ENCODE measurements around the gene ABCB1. TPM values are rescaled to one million over a fixed set of nuclear protein-coding genes. Genes with fewer than 3 reads are reported as not detected.

ABCB1 gene
- polyA plus RNA-seq, 1 donor (not counting 4 experiments of a cell fraction or from before 2014, with no cell fraction given), result 0.13 TPM

DNA sequence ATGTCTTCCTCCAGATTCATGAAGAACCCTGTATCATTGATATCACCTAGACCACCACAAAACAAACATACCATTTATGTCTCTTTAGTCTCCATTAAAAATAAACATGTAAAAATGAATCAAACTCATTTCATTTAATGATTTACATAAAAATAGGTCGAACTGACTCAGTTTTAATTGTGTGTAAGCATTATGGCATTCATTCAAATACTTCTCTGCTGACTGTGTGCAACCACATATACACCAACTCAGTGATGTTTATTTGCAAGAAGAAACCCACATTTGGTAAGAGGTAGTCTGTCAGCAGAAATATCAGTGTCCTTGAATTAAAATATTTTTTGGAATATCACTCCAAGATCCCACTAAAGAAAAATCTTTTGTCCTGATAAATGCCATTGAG lies 30.5 kb downstream of the ABCB1 start:
- FAIRE-seq (no peak), DNase-seq (ENCODE audit: low read depth, low spot score) (peak; percentile 33)
- H3K79me2 ChIP-seq (ENCODE audit: control insufficient read depth, insufficient read depth, low read length), result no peaks in the 10 kb centered on the region
- no peaks in the 10 kb centered on the region for H3K27me3 ChIP-seq (ENCODE audit: control insufficient read depth, extremely low read depth, insufficient read depth, low read length)
- H4K20me1 ChIP-seq (ENCODE audit: control insufficient read depth, extremely low read depth, insufficient read depth, low read length), result no peaks in the 10 kb centered on the region
- H3K36me3 ChIP-seq (ENCODE audit: control insufficient read depth in 2 of 2, extremely low read depth in 1 of 2, insufficient read depth in 2 of 2, low read length in 2 of 2), result no peaks in the 10 kb centered on the region
- H3K9ac ChIP-seq (ENCODE audit: control insufficient read depth, extremely low read depth, insufficient read depth, low read length), result no peak overlapping the region
- no peak overlapping the region for H2AFZ ChIP-seq (ENCODE audit: control insufficient read depth, low read length)
- no peaks in the 10 kb centered on the region for H3K4me1 ChIP-seq (ENCODE audit: control insufficient read depth, extremely low read depth, insufficient read depth, low read length)
- dilution Hi-C loops (cut with MboI; ENCODE audit: extremely low pct_ligation_motif_present, low sequenced_read_pairs), result no loop called here
- TF ChIP-seq, protein P1, sequence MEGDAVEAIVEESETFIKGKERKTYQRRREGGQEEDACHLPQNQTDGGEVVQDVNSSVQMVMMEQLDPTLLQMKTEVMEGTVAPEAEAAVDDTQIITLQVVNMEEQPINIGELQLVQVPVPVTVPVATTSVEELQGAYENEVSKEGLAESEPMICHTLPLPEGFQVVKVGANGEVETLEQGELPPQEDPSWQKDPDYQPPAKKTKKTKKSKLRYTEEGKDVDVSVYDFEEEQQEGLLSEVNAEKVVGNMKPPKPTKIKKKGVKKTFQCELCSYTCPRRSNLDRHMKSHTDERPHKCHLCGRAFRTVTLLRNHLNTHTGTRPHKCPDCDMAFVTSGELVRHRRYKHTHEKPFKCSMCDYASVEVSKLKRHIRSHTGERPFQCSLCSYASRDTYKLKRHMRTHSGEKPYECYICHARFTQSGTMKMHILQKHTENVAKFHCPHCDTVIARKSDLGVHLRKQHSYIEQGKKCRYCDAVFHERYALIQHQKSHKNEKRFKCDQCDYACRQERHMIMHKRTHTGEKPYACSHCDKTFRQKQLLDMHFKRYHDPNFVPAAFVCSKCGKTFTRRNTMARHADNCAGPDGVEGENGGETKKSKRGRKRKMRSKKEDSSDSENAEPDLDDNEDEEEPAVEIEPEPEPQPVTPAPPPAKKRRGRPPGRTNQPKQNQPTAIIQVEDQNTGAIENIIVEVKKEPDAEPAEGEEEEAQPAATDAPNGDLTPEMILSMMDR (optimal IDR thresholded peaks at IDR 0.05 in 1 of 3, IDR thresholded peaks at IDR 0.05 in 1 of 3, conservative IDR thresholded peaks at IDR 0.05 in 1 of 3; ENCODE audit: extremely low read depth in 1 of 3, insufficient read depth in 2 of 3, low read length in 3 of 3), result no peak
- no peak for TF ChIP-seq EZH2 (IDR thresholded peaks at IDR 0.05; ENCODE audit: low read length)
- H3K4me2 ChIP-seq (ENCODE audit: control insufficient read depth, extremely low read depth, insufficient read depth, low read depth, low read length), result no peak overlapping the region
- no peaks in the 10 kb centered on the region for H3K9me3 ChIP-seq (ENCODE audit: control insufficient read depth, low read depth, low read length)
- no peaks in the 10 kb centered on the region for H3K9me1 ChIP-seq (ENCODE audit: control insufficient read depth, extremely low read depth, insufficient read depth, low read length)
- H3K4me3 ChIP-seq (ENCODE audit: control insufficient read depth in 2 of 3, extremely low read depth in 1 of 3, insufficient read depth in 2 of 3, low read depth in 1 of 3, low read length in 3 of 3), result no peak overlapping the region
- H3K27ac ChIP-seq (ENCODE audit: control insufficient read depth, insufficient read depth, low read length), result no peak overlapping the region

DNA sequence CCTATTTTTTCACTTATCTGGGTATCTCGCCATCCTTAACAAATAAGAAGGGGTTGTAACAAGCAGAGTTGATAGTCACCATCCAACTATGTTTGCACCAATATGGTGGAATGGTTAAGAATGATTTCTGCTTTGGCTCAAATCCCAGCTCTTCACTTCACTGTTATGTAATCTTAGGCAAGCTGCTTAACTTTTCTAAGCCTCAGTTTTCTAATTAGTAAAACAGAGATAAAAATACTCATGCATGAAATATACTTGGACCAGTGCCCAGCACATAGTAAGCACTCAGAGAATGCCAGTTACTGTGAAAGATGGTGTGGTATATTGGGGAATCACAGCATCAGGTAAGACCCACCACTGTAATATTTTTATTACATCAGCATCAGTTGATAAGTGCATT lies 33.6 kb downstream of the ABCB1 start:
- Histone ChIP-seq H2AFZ (ENCODE audit: control insufficient read depth, low read length) (no peak overlapping the region), H3K79me2 (ENCODE audit: control insufficient read depth, insufficient read depth, low read length) (no peaks in the 10 kb centered on the region), H3K4me3 (ENCODE audit: control insufficient read depth in 2 of 3, extremely low read depth in 1 of 3, insufficient read depth in 2 of 3, low read depth in 1 of 3, low read length in 3 of 3) (no peak overlapping the region), H3K27me3 (ENCODE audit: control insufficient read depth, extremely low read depth, insufficient read depth, low read length) (no peaks in the 10 kb centered on the region), H4K20me1 (ENCODE audit: control insufficient read depth, extremely low read depth, insufficient read depth, low read length) (no peaks in the 10 kb centered on the region), H3K36me3 (ENCODE audit: control insufficient read depth in 2 of 2, extremely low read depth in 1 of 2, insufficient read depth in 2 of 2, low read length in 2 of 2) (no peaks in the 10 kb centered on the region), H3K27ac (ENCODE audit: control insufficient read depth, insufficient read depth, low read length) (no peak overlapping the region), H3K4me2 (ENCODE audit: control insufficient read depth, extremely low read depth, insufficient read depth, low read depth, low read length) (no peak overlapping the region), H3K9me1 (ENCODE audit: control insufficient read depth, extremely low read depth, insufficient read depth, low read length) (no peaks in the 10 kb centered on the region), H3K4me1 (ENCODE audit: control insufficient read depth, extremely low read depth, insufficient read depth, low read length) (no peaks in the 10 kb centered on the region), H3K9me3 (ENCODE audit: control insufficient read depth, low read depth, low read length) (no peaks in the 10 kb centered on the region), H3K9ac (ENCODE audit: control insufficient read depth, extremely low read depth, insufficient read depth, low read length) (no peak overlapping the region)
- dilution Hi-C loops (cut with MboI; ENCODE audit: extremely low pct_ligation_motif_present, low sequenced_read_pairs), result no loop called here
- TF ChIP-seq, protein P1 (optimal IDR thresholded peaks at IDR 0.05 in 1 of 3, IDR thresholded peaks at IDR 0.05 in 1 of 3, conservative IDR thresholded peaks at IDR 0.05 in 1 of 3; ENCODE audit: extremely low read depth in 1 of 3, insufficient read depth in 2 of 3, low read length in 3 of 3), result no peak
- no peak for TF ChIP-seq EZH2 (IDR thresholded peaks at IDR 0.05; ENCODE audit: low read length)
- DNase-seq (ENCODE audit: low read depth, low spot score) (no peak), FAIRE-seq (no peak)

Data from keratinocyte (primary cell).